Activated T-helper 17 cell treated with anti-CD3 and anti-CD28 coated beads, Interleukin-2, amount 50 U/mL, for 72 hours (primary cell): ENCODE results near the gene FAM210A. TPM values are rescaled to one million over a fixed set of nuclear protein-coding genes. Genes with fewer than 3 reads are reported as not detected.
"Not testable (repeated sequence)": the region's sequence is repeated elsewhere in the genome, so short reads cannot be mapped to it uniquely, and the experiment has no call there.

Source experiments
- ATAC-seq: fragments of 150-1000 bp; cut with Tn5 transposase; replicated peaks from 2 replicates; pipeline ENCODE4 v1.10.0; 2021; ENCODE audit warnings: mild to moderate bottlenecking, moderate library complexity
- H3K27ac Mint-ChIP-seq: one replicate; pipeline ENCODE4 v1.8.0; 2022; ENCODE audit warnings: mixed read lengths
- H3K27me3 Mint-ChIP-seq: one replicate; pipeline ENCODE4 v1.8.0; 2022; ENCODE audit warnings: mixed read lengths
- H3K36me3 Mint-ChIP-seq: one replicate; pipeline ENCODE4 v1.8.0; 2022; ENCODE audit warnings: low read depth, mild to moderate bottlenecking, mixed read lengths
- H3K4me1 Mint-ChIP-seq: one replicate; pipeline ENCODE4 v1.8.0; 2022; ENCODE audit warnings: mixed read lengths
- H3K4me3 Mint-ChIP-seq: one replicate; pipeline ENCODE4 v1.8.0; 2022; ENCODE audit warnings: mild to moderate bottlenecking, mixed read lengths
- H3K9me3 Mint-ChIP-seq: one replicate; pipeline ENCODE4 v1.8.0; 2022; ENCODE audit warnings: mixed read lengths
- total RNA-seq, 2 donors: library from RNA; stranded (reverse); gene quantifications; one replicate each; pipeline ENCODE4 v1.2.3, GENCODE V29; 2022

FAM210A gene
- total RNA-seq, 2 donors from 2014 or later = 58.8 to 101 TPM

- no peak for ATAC-seq
- Mint-ChIP-seq H3K27me3 (no peaks in the 10 kb centered on the region), H3K36me3 (peaks cover 46% of the 10 kb centered on the region), H3K27ac (no peak overlapping the region), H3K9me3 (no peaks in the 10 kb centered on the region), H3K4me1 (peaks cover 10% of the 10 kb centered on the region), H3K4me3 (no peak overlapping the region)
Observed at GRCh38 chr18:13681701-13682100, 44.7 kb downstream of the FAM210A start.

DNA sequence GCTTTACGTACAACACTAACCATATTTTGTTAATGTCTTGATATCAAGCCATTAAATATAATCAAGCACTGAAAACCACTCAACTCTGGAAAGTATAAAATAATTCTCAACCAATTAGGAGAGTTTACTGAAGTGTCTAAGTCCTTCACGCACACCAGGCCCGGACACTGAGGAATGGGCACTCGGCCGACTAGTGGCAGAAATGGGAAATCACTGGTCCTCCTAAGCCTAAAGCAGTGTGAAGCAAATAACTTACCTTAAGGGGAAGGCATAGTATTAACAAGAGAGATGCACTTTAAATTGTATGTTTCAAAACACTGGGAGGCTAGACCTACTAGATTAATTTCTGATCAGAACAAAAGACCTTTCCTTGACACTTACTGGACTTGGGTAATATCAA, 45.7 kb downstream of the FAM210A start:
- H3K36me3 Mint-ChIP-seq = peaks cover 43% of the 10 kb centered on the region
- H3K27me3 Mint-ChIP-seq = no peaks in the 10 kb centered on the region
- no peak for ATAC-seq
- H3K9me3 Mint-ChIP-seq = no peaks in the 10 kb centered on the region
- peaks cover 14% of the 10 kb centered on the region for H3K4me1 Mint-ChIP-seq
- H3K4me3 Mint-ChIP-seq = no peak overlapping the region
- no peak overlapping the region for H3K27ac Mint-ChIP-seq

- ATAC-seq, H3K4me3 Mint-ChIP-seq, H3K4me1 Mint-ChIP-seq, H3K9me3 Mint-ChIP-seq, H3K27ac Mint-ChIP-seq, H3K27me3 Mint-ChIP-seq: not testable (repeated sequence)
- peaks cover 48% of the 10 kb centered on the region for H3K36me3 Mint-ChIP-seq
Observed at GRCh38 chr18:13677350-13677749, 49.0 kb downstream of the FAM210A start.

- H3K4me3 Mint-ChIP-seq = no peak overlapping the region
- no peaks in the 10 kb centered on the region for H3K27me3 Mint-ChIP-seq
- peaks cover 48% of the 10 kb centered on the region for H3K36me3 Mint-ChIP-seq
- H3K27ac Mint-ChIP-seq = no peak overlapping the region
- no peak for ATAC-seq
- no peaks in the 10 kb centered on the region for H3K9me3 Mint-ChIP-seq
- peaks cover 10% of the 10 kb centered on the region for H3K4me1 Mint-ChIP-seq
Observed at GRCh38 chr18:13676471-13676870, 49.9 kb downstream of the FAM210A start.

- H3K27me3 Mint-ChIP-seq = no peaks in the 10 kb centered on the region
- ATAC-seq = no peak
- H3K27ac Mint-ChIP-seq = no peak overlapping the region
- no peaks in the 10 kb centered on the region for H3K9me3 Mint-ChIP-seq
- H3K4me3 Mint-ChIP-seq = no peak overlapping the region
- H3K36me3 Mint-ChIP-seq = peaks cover 55% of the 10 kb centered on the region
- H3K4me1 Mint-ChIP-seq = peaks cover 26% of the 10 kb centered on the region
Observed at GRCh38 chr18:13672657-13673056, 53.7 kb downstream of the FAM210A start.

- H3K27me3 Mint-ChIP-seq = no peaks in the 10 kb centered on the region
- H3K9me3 Mint-ChIP-seq = no peaks in the 10 kb centered on the region
- no peak for ATAC-seq
- no peak overlapping the region for H3K4me3 Mint-ChIP-seq
- H3K27ac Mint-ChIP-seq = no peak overlapping the region
- H3K36me3 Mint-ChIP-seq = peaks cover 41% of the 10 kb centered on the region
- H3K4me1 Mint-ChIP-seq = no peaks in the 10 kb centered on the region
Observed at GRCh38 chr18:13661779-13662256, 64.5 kb downstream of the FAM210A start.

DNA sequence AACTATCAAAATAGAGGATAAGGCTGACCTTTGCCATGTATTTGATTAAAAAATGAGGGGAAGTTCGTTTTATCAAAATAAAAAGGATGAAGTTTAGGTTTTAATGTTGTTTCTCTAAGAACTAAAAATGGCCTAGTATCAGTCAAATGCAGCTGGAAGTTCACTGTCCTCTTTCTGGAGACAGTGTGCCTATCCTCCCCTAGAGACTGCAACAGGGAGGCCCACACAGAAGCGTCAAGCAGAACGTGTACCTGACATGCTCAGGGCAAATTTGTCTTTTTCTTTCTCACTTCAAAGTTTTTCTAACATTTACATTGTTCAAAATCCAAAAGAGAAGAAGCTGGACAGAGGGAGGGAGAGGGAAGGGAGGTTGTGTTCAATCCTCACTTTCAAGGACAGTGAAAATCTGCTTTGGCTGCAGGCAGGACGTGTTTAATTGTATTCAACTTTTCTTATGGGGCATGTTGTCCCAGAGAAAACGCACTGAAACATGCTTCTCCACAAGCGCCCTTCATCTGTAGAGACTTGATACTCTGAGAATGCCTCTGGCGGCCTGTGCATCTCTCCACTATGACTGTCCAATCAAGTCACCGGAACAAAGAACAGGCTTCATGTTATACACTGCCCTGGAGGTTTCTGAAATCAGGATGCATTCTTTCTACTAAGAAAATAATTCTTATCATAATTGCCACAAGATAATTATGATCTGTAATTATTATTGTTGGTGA, 65.1 kb downstream of the FAM210A start:
- H3K36me3 Mint-ChIP-seq = peaks cover 35% of the 10 kb centered on the region
- no peaks in the 10 kb centered on the region for H3K4me1 Mint-ChIP-seq
- H3K9me3 Mint-ChIP-seq = no peaks in the 10 kb centered on the region
- no peaks in the 10 kb centered on the region for H3K27me3 Mint-ChIP-seq
- no peak overlapping the region for H3K4me3 Mint-ChIP-seq
- no peak for ATAC-seq
- no peak overlapping the region for H3K27ac Mint-ChIP-seq

- Mint-ChIP-seq H3K4me1 (no peaks in the 10 kb centered on the region), H3K27me3 (no peaks in the 10 kb centered on the region), H3K9me3 (no peaks in the 10 kb centered on the region), H3K36me3 (peaks cover 28% of the 10 kb centered on the region), H3K27ac (no peak overlapping the region), H3K4me3 (no peak overlapping the region)
- no peak for ATAC-seq
Observed at GRCh38 chr18:13660510-13660909, 65.8 kb downstream of the FAM210A start.

DNA sequence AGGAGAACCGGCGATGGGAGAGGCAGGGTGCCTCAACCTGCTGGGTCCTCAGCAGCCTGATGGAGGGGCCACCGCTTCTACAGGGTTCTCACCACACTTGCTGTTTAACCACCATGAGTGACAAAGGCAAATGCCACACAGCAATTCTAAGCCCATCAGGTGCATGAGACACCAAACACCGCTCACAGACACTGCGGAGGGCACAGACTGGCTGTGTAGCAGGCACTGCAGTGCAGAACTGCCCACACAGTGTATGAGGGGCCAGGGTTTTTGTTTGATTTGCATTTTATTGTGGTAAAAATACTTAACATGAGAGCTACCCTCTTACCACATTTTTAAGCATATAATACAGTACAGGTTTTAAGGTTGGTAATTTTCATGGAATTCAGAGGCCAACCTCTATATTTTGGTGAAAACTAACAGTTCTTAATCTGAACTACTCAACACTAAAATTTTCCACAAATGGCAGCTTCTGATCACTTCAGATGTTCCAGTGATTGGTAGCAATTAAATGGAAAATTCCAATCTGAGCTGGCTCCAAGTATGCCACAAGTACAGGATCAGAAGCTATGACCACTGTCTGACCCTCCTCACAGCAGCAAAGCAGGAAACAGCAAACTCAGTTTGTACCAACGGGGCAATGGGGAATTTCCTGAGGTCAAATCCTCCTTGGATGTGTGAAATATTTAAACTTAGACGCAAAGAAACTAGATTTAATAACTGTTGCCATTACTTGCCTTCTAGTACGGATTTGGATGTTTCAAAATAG, 67.7 kb downstream of the FAM210A start:
- no peak overlapping the region for H3K27ac Mint-ChIP-seq
- H3K27me3 Mint-ChIP-seq = no peaks in the 10 kb centered on the region
- peaks cover 11% of the 10 kb centered on the region for H3K36me3 Mint-ChIP-seq
- peak; percentile 44 for ATAC-seq
- no peaks in the 10 kb centered on the region for H3K4me1 Mint-ChIP-seq
- H3K9me3 Mint-ChIP-seq = no peaks in the 10 kb centered on the region
- no peak overlapping the region for H3K4me3 Mint-ChIP-seq

GRCh38 chr18:13657974-13658373, 68.4 kb downstream of the FAM210A start:
- Mint-ChIP-seq H3K9me3 (no peaks in the 10 kb centered on the region), H3K4me1 (no peaks in the 10 kb centered on the region), H3K27ac (no peak overlapping the region), H3K4me3 (no peak overlapping the region), H3K27me3 (no peaks in the 10 kb centered on the region), H3K36me3 (peaks cover 11% of the 10 kb centered on the region)
- peak; percentile 16 for ATAC-seq

GRCh38 chr18:13653746-13654433, 72.5 kb downstream of the FAM210A start:
- no peaks in the 10 kb centered on the region for H3K27me3 Mint-ChIP-seq
- H3K9me3 Mint-ChIP-seq = no peaks in the 10 kb centered on the region
- no peaks in the 10 kb centered on the region for H3K36me3 Mint-ChIP-seq
- no peak overlapping the region for H3K4me3 Mint-ChIP-seq
- ATAC-seq = no peak
- H3K4me1 Mint-ChIP-seq = no peaks in the 10 kb centered on the region
- no peak overlapping the region for H3K27ac Mint-ChIP-seq

DNA sequence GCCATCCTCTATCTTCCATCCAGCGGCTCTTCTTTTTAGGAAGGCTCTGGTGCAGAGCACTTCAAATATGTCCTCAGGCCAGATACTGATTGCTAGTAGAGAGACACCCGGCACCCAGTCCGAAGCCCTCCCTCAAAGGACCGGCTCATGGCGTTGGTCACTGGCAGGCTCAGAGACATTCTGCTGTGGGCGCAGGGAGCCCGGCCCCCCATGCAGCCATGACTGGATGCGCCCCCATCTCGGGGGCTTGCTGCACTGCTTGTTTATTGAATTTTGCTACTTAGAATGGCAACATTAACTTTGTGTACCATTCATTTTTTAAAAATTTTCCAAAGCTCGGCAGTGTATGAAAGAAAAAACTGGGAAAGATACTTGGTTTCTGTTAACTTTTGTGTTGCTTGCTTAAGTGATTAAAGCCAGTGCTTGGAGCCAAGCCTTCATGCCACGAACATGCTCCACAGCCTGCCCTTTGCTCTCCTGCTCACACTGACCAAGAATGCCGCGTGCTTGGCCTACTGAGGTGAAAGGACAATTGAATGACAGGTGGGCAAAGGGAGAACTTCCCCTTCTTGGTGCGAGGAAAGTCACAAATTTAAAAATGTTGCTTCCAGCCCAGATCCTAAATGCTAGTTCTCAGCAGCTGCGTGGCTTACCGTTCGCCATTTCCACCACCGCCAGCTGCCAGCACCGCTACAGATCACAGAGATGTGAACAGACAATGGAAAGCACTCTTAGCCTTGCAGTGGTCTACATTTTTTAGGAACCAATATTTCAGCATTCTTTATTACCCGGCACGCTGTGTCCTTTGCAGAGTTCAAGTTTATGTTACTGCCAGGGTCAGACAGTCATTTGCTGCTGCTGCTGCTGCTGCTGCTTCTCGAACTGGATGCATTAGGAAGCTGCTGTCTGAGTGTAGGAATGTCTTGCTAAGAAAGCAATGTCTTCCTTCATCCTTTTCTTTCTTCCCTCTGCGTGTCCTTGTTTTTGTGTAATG, 76.7 kb downstream of the FAM210A start:
- peaks cover 23% of the 10 kb centered on the region for H3K36me3 Mint-ChIP-seq
- H3K27me3 Mint-ChIP-seq = no peaks in the 10 kb centered on the region

GRCh38 chr18:13647761-13648160, 78.6 kb downstream of the FAM210A start:
- Mint-ChIP-seq H3K9me3 (no peaks in the 10 kb centered on the region), H3K4me3 (no peak overlapping the region), H3K27me3 (no peaks in the 10 kb centered on the region), H3K27ac (no peak overlapping the region), H3K4me1 (peaks cover 4% of the 10 kb centered on the region), H3K36me3 (peaks cover 34% of the 10 kb centered on the region)
- no peak for ATAC-seq

More for the DNA sequence above, 76.7 kb downstream of the FAM210A start:
- Mint-ChIP-seq H3K4me1 (peaks cover 4% of the 10 kb centered on the region), H3K27ac (no peak overlapping the region), H3K9me3 (no peaks in the 10 kb centered on the region), H3K4me3 (no peak overlapping the region)
- ATAC-seq = no peak

DNA sequence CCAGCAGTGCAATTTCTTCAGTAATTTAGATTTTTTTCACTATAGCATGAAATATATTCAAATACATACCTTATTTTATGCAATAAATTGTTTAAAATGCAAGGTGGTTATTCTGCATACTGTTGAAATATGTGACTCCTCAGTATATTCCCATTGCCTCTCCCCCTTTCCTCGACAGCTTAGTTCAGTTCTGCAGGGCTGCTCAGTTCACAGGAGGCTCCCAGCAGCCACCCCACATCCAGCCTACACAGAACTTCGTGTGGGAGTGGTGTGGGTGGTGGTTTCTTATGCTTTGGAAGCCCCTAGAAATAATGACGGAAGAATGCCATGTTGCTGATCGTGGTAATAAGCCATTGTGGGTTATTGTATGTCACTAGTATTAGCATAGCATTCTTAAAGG, 79.7 kb downstream of the FAM210A start:
- H3K4me1 Mint-ChIP-seq = peaks cover 4% of the 10 kb centered on the region
- H3K36me3 Mint-ChIP-seq = peaks cover 34% of the 10 kb centered on the region
- no peaks in the 10 kb centered on the region for H3K27me3 Mint-ChIP-seq
- H3K4me3 Mint-ChIP-seq = no peak overlapping the region
- ATAC-seq = no peak
- H3K27ac Mint-ChIP-seq = no peak overlapping the region
- no peaks in the 10 kb centered on the region for H3K9me3 Mint-ChIP-seq
